NCI-H1694 (cell line): Measurements from ENCODE around the gene WBP11.
"Not testable (repeated sequence)": the region's sequence is repeated elsewhere in the genome, so short reads cannot be mapped to it uniquely, and the experiment has no call there.

Experiments
- DNase-seq: peaks from one replicate; lab custom pipeline; 2025; lab: John Stamatoyannopoulos, UW

The WBP11 gene

DNA sequence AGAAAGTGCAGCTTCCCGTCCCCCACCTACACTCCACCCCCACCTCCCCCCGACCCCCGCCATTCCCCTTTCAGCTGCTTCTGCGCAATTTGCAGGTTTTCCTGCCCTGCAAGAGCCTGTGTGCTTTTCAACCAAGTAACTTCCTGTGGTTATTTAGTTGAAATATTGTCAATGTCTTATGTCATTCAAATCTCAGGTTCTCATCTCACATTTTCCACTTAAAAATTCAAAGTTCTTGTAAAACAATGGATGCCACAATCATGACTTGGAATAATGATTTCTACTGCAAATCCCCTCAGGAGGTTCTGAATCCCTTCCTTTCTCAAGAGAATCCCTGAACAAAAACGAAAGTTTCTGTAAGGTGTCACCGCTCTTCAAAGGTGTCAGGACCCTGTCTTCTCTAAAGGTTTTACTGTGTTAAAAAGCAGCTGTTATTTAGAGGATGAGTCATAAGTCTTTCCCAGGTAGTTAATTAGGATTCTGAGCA, 31.6 kb downstream of the WBP11 start:
- DNase-seq, result no peak

DNA sequence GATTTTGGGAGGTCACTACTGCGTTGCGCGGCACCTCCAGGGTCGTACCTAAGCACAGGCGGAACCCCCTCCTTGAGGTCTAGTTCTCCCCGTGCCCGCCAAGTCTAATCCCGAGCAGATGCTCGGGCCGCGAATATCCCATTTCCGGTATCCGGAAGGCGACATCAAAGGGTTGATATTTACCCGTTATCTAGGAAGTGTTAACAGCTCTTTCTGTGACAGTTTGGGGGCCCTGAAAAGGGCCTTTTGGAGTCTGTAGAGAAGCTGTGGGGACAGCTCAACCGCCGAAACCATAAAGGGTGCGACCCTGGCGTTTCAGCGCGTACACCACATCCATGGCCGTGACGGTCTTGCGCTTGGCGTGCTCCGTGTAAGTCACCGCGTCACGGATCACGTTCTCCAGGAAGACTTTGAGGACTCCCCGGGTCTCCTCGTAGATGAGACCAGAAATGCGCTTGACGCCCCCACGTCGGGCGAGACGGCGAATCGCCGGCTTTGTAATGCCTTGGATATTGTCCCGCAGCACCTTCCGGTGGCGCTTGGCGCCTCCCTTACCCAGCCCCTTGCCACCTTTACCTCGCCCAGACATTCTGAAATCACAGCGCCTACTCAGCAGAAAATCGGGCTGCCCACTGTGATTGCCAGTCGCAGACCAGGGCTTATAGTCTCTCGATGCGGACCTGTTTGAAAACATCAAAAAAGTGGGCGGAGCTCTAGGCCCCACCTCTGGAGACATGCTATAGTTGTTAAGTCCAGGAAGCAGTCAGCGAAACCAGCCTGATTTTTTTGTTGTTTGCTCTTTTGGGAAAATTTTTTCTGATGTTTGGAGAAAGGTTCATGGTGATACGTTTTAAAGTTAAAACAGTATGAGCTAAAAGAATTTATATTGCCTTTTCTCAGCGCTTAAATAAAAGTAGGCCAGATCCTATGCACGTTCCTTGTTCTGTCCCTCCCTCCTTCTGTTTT, 32.5 kb downstream of the WBP11 start:
- DNase-seq, result no peak

DNA sequence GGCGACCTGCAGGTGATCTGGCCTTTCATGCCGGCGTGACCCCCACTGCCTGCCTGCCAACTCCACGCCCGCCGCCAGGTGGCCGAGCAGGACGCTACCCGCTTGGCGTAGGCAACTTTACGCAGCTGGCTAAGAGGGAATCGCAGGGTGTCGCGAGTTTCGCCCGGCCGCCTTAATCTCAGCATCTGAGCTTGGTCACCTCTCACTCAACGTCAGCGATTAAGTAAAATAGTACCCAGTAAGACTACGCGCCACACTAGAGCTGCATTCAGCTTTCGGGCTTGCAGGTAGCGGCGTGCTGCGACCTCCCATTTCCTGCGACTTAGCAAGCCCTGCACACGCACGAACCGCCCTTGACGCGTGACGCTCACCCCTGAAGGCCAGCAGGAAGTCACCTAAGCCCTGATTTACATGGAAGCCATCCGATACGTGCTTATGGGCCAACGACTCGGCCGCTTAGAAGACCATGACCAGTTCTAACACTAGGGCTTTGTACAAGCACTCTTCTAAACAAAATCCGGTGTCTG, 33.2 kb downstream of the WBP11 start:
- DNase-seq, result no peak

DNA sequence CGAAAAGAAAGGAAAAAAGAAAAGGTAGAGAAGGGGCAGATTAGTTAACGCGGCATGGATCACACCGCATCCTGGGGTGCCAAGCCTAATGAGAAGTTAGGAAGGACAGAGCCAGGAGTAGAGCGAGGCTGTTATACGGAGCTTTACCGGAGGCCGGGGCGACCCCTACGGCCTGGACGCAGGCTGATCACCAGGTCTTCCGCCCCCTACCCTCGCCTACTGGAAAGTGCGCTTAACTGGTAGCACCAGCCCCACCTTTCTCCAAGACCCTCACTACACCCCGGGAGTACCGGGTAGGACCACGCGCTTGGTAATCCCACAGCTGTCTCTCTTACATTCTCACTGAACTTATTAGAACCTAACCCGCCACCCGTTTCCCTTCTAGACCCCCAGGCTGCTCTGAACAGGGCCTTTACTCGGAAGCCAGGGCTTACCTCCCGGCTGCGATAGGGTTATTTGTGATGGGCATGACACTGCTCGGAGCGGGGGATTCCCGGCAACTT, 33.8 kb downstream of the WBP11 start:
- no peak for DNase-seq

DNA sequence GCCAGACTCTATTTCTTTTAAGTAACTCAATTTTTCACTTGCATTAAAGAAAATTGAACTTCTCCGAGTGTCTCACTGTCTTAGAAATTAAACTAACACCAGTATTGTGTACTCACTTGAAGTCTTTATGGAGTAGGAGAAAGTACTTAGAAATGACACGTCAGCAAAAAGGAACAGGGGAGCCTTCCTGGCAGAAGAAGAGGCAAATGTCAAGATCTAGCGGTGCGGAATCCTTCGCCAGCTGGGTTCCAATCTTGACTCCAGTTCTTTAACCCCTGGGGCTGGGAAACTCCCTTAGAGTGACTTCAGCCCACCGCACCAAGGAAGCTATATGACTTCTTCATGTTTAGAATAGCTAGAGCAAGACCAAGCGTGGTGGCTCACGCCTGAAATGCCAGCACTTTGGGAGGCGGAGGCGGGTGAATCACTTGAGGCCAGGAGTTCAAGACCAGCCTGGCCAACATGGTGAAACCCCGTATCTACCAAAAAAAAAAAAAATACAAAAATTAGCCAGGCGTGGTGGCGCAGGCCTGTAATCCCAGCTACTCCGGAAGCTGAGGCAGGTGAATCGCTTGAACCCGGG, 34.4 kb downstream of the WBP11 start:
- no peak for DNase-seq

DNA sequence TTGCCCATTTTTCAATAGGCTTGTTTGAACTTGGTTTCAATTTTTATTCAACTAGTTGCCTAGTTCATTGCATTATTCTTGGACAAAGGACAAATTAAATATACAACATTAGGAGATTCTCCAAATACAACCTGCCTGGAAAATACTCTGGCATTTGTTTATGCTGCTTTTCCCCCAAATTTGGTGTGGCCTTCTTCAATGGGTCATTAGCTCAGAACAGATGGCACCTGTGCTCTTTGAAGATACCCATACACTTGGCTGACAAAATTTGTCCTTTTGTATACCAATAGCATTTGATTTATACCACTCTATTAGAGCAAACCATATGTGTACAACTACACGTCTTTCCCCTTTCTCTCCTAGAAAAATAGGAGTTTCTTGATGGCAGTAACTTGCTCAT, 35.7 kb downstream of the WBP11 start:
- DNase-seq, result no peak

DNA sequence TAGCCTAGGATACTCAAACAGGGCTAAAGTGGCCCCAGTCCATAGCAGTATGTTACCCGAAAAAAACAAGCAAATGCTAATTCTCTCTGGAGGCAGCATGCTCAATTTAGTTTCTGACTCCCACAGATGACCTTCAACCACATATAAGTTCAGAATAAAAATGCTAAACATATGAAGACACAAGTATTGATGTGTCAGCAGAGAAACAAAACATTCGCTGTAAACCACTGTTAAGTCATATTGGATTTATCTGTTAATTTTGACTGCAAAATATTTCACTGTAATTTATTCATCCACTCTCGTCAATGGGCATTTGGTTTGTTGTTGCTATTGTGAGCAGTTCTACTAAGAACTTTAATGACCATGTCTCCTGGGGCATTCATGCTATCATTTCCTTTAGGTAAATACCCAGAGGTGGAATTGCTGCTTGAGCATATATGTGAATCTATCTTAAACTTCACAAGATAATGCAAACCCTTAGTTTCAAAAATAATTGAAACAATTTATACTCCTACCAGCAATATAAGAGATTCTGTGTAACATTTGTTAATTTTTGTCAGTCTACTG, 36.5 kb downstream of the WBP11 start:
- no peak for DNase-seq

DNA sequence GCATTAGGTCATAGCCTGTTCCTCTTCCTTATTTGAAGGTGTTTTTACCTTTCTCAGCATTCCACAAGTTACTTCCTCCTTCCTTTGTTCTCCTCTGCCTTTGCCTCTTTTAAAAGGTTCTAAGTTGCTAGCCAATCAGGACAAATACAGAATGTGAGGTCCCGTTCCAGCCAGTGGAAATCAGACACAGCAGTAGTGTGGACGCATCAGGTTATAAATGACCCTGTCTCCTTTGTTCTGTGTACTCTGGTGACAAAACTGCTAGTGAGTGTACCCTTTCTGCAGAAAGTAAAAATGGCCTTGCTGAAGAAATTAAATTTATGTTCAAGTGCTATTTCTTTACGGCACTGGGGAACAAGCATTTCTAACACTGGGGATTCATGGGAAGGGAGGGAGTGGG, 37.3 kb downstream of the WBP11 start:
- DNase-seq, result not testable (repeated sequence)

DNA sequence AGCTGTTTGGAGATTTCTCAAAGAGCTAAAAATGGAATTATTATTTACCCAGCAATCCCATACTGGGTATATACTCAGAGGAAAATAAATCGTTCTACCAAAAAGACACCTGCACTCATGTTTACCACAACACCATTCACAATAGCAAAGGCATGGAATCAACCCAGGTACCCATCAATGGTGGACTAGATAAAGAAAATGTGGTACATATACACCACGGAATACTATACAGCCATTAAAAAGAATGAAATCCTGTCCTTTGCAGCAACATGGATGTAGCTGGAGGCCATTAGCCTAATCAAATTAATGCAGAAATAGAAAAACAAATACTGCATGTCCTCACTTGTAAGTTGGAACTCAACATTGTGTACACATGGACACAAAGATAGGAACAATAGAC, 37.9 kb downstream of the WBP11 start:
- no peak for DNase-seq

DNA sequence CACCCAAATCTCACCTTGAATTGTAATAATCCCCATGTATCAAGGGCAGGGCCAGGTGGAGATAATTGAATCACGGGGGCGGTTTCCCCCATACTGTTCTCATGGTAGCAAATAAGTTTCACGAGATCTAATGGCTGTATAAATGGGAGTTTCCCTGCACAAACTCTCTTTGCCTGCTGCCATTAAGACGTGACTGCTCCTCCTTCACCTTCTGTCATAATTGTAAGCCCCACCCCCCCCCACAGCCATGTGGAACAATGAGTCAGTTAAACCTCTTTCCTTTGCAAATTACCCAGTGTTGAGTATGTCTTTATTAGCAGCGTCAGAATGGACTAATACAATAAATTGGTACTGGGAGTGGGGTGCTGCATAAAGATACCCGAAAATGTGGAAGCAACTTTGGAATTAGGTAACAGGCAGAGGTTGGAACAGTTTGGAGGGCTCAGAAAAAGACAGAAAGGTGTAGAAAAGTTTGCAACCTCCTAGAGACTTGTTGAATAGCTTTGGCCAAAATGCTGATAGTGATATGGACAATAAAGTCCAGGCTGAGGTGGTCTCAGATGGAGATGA, 43.5 kb downstream of the WBP11 start:
- not testable (repeated sequence) for DNase-seq

DNA sequence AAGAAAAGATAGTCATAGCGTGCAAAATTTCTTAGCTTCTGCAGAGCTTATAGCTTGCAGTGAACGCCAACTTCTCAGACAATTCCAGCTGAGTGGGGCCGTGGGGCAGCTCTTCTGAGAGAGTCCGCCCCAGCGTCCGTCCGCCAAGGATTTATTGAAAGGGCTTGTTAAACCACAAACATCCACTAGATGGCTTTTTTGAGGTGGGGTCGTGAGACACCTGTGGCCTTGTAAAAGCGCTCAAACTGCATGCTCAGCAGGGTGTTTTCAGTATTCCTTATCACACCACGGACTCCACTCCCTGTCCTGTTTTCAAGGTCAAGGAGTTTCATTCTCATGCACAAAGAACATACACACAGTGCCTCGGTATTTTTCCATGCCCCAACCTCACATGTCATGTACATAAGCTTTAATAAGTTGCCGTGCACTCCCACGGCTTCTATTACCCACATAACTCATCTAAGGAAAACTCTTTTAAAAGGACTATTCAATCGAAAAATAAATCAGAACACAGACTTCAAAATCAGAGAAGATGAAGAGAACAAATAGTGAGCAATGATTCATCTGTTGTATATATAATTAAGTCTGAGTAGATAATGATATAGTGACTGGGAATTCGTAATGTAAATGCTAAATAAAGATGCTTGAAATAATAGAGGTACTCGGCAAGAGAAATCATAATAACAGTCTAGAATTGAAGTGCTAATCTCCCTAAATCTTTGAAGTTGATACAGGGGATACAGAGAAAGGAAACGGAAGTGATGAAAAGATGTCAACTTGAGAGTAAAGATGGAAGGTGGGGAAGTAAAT, 46.7 kb downstream of the WBP11 start:
- DNase-seq, result no peak

DNA sequence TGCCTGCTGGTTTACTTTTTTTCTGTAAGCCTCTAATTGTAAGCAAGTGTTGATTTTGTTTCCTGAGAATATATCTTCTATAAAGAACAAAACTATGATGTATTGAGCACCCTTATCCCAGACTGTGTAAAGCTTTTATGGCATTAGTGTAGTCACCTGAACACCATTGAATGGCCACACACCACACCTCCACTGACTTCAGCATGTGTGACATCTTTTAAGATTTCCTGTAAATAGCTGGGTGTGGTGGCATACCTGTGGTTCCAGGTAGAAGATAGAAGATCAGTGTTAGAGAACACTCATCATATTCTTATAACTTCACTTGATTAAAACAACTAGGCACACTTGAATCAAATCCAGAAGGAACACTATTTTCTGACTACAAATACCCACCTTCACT, 51.3 kb downstream of the WBP11 start:
- DNase-seq, result no peak

DNA sequence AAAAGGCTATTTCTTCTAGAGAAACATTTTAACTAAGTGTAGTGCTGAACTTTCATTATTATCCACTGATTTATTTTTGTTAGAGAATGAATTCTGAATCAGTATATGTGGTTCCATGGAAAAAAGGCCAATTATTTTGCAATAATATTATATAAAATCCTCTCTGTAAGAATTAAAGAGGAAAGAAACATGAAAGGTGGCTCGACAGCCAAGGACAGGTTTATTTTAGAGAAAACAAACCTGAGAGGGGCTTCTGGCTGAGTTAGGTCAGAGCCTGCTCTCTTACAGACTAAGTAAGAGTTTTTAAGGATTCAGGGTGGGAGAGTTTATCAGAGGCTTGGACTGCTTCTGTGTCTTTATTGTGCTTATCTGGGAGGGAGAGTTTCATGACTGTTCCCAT, 60.2 kb downstream of the WBP11 start:
- no peak for DNase-seq

DNA sequence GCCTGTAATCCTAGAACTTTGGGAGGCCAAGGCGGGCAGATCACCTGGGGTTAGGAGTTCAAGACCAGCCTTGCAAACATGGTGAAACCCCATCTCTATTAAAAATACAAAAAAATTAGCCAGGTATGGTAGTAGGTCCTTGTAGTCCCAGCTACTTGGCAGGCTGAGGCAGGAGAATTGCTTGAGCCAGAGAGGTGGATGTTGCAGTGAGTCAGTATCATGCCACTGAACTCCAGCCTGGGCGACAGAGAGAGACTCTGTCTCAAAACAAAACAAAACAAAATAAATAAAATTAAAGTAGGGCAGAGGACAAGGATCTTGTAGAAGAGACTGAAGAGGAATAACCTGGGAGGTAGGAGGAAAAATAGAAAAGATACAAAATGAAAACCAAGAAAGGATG, 61.3 kb downstream of the WBP11 start:
- DNase-seq, result no peak

DNA sequence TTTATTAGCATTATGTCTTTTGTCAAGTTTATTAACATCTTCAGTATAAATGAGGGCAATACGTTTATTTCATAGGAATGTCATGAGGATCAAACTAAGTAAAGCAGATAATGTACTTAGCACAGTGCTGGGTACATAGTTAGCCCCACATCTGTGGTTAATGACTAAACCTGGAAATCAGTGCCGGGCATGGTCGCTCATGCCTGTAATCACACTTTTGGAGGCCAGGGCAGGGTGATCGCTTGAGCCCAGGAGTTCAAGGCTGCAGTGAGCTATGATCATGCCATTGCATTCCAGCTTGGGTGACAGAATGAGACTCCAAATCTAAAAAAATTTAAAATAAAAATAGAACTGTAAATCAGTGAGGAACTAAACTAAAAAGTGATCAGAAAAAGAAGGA, 62.1 kb downstream of the WBP11 start:
- DNase-seq, result no peak

DNA sequence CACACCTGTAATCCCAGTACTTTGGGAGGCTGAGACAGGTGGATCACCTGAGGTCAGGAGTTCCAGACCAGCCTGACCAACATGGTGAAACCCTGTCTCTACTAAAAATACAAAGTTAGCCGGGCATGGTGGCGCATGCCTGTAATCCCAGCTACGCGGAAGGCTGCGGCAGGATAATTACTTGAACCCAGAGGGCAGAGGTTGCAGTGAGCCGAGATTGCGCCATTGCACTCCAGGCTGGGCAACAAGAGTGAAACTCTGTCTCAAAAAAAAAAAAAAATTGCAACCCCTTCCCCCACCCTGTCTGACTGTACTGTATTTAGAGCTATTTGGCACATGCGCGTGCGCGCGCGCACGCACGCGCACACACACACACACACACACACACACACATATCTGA, 66.8 kb downstream of the WBP11 start:
- not testable (repeated sequence) for DNase-seq
